ENCODE measurements around the gene INPP5J. TPM values are rescaled to one million over a fixed set of nuclear protein-coding genes. Genes with fewer than 3 reads are reported as not detected.
A peak's percentile ranks its signal among the peaks of the same experiment; 100 is the strongest.

The INPP5J gene
- total RNA-seq, 2 donors from 2014 or later: 3.5 to 5.4 TPM

DNA sequence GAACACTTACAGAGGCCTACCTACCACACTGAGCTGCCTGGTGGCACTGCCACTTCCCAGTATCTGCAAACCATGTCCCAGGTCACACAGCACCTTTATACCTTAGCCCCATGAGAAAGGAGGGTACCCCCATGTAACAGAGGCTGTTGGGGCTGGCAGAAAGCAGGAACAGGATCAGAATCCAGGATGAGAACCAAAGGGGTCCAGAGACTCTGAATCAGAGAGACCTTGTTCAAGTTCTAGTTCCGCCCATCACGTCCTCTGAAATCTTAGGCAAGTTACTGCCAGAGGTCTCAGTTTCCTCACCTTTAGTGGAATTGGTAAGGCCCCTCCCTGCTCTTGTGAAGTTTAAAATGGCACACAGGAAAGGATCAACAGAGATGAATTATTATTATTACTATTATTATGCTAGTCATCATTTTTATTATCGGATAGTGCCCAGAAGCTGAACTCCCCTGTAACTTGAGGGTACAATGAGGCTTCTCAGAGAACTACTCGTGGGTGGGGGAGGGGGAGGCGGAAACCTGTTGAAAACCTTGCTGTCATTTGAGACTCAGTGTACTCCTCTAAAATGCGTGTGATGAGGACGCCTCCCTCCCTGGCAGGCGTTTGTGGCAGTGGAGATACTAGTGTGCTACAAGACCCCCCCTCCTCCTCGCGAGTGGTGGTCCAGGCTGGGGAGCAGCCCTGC, 24.7 kb upstream of the INPP5J start:
- 89 to 92% methylated on average over 7 to 10 of the region's 10 CpGs for WGBS, 2 experiments (ENCODE audit: insufficient coverage in 1 of 2, insufficient read length in 1 of 2)
- Histone ChIP-seq H3K9me3 (ENCODE audit: control insufficient read depth, low read length) (no peaks in the 10 kb centered on the region), H3K4me1 (ENCODE audit: control insufficient read depth, insufficient read depth, low read length) (no peaks in the 10 kb centered on the region), H3K36me3 (ENCODE audit: control insufficient read depth, insufficient read depth, low read length) (peaks cover 15% of the 10 kb centered on the region), H3K27me3 (ENCODE audit: control insufficient read depth, insufficient read depth, low read length, poor library complexity, severe bottlenecking) (no peaks in the 10 kb centered on the region), H3K4me3 (ENCODE audit: low read length) (no peak overlapping the region), H3K27ac (ENCODE audit: low read depth, low read length) (no peak overlapping the region), H3K9ac (ENCODE audit: extremely low read depth, low read length, poor library complexity, severe bottlenecking) (no peak overlapping the region)
- Mint-ChIP-seq H3K9me3 (no peaks in the 10 kb centered on the region), H3K4me1 (no peaks in the 10 kb centered on the region), H3K27ac (no peak overlapping the region), H3K36me3 (ENCODE audit: low read depth) (peaks cover 14% of the 10 kb centered on the region), H3K27me3 (ENCODE audit: insufficient read depth) (no peaks in the 10 kb centered on the region), H3K4me3 (no peak overlapping the region)
- DNase-seq: no peak
- TF ChIP-seq, protein P1, sequence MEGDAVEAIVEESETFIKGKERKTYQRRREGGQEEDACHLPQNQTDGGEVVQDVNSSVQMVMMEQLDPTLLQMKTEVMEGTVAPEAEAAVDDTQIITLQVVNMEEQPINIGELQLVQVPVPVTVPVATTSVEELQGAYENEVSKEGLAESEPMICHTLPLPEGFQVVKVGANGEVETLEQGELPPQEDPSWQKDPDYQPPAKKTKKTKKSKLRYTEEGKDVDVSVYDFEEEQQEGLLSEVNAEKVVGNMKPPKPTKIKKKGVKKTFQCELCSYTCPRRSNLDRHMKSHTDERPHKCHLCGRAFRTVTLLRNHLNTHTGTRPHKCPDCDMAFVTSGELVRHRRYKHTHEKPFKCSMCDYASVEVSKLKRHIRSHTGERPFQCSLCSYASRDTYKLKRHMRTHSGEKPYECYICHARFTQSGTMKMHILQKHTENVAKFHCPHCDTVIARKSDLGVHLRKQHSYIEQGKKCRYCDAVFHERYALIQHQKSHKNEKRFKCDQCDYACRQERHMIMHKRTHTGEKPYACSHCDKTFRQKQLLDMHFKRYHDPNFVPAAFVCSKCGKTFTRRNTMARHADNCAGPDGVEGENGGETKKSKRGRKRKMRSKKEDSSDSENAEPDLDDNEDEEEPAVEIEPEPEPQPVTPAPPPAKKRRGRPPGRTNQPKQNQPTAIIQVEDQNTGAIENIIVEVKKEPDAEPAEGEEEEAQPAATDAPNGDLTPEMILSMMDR (conservative IDR thresholded peaks at IDR 0.05): no peak

DNA sequence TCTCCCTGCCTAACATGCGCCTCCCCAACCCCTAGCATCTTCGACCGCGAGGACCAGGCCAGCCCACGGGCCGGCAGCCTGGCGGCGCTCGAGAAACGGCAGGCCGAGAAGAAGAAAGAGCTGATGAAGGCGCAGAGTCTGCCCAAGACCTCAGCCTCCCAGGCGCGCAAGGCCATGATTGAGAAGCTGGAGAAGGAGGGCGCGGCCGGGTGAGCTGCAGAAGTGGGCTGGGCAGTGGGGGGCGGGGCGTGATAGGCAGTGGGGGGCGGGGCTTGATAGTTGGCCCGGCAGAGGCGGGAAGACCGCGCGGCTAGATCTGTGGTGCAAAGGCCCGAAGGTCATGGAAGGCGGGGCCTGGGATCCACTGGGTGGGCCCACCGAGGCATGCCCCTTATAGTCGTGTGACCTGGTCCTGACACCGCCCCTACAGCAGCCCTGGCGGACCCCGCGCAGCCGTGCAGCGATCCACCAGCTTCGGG, 24.1 kb upstream of the INPP5J start:
- DNase-seq: peak; percentile 95
- Mint-ChIP-seq H3K36me3 (ENCODE audit: low read depth) (peaks cover 14% of the 10 kb centered on the region), H3K4me3 (no peak overlapping the region), H3K27ac (no peak overlapping the region), H3K4me1 (no peaks in the 10 kb centered on the region), H3K27me3 (ENCODE audit: insufficient read depth) (peaks cover 2% of the 10 kb centered on the region), H3K9me3 (no peaks in the 10 kb centered on the region)
- no peak overlapping the region for H3K4me3 ChIP-seq (ENCODE audit: low read length)
- TF ChIP-seq, protein P1 (conservative IDR thresholded peaks at IDR 0.05): no peak
- H3K9ac ChIP-seq (ENCODE audit: extremely low read depth, low read length, poor library complexity, severe bottlenecking): no peak overlapping the region
- no peaks in the 10 kb centered on the region for H3K4me1 ChIP-seq (ENCODE audit: control insufficient read depth, insufficient read depth, low read length)
- no peaks in the 10 kb centered on the region for H3K27me3 ChIP-seq (ENCODE audit: control insufficient read depth, insufficient read depth, low read length, poor library complexity, severe bottlenecking)
- no peaks in the 10 kb centered on the region for H3K9me3 ChIP-seq (ENCODE audit: control insufficient read depth, low read length)
- no peak overlapping the region for H3K27ac ChIP-seq (ENCODE audit: low read depth, low read length)
- WGBS, 2 experiments (ENCODE audit: insufficient coverage in 1 of 2, insufficient read length in 1 of 2): 78 to 90% methylated on average over 16 to 36 of the region's 36 CpGs
- peaks cover 15% of the 10 kb centered on the region for H3K36me3 ChIP-seq (ENCODE audit: control insufficient read depth, insufficient read depth, low read length)

DNA sequence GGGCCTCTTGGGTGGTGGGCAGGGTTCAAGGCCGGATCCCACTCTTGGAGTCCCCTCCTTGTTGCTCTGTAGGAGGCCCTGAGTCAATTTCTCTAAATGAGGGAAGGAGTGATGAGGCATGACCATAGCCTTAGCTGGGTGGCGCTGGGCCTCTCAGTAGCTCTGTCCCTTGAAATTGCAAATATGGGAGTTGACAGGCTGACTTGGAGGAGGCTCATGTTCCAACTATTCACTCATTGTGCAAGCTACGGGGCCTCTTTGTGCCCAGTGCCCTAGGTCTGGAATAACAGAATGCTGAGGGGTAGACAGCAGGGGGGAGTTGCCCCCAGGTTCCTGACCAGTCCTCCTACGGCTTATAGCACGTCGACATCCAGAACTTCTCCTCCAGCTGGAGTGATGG, 23.4 kb upstream of the INPP5J start:
- H3K27me3 Mint-ChIP-seq (ENCODE audit: insufficient read depth): peaks cover 9% of the 10 kb centered on the region
- no peak for DNase-seq
- no peak overlapping the region for H3K4me3 Mint-ChIP-seq
- Histone ChIP-seq H3K9ac (ENCODE audit: extremely low read depth, low read length, poor library complexity, severe bottlenecking) (no peak overlapping the region), H3K4me1 (ENCODE audit: control insufficient read depth, insufficient read depth, low read length) (no peaks in the 10 kb centered on the region), H3K4me3 (ENCODE audit: low read length) (no peak overlapping the region), H3K9me3 (ENCODE audit: control insufficient read depth, low read length) (no peaks in the 10 kb centered on the region), H3K27me3 (ENCODE audit: control insufficient read depth, insufficient read depth, low read length, poor library complexity, severe bottlenecking) (no peaks in the 10 kb centered on the region), H3K36me3 (ENCODE audit: control insufficient read depth, insufficient read depth, low read length) (peaks cover 15% of the 10 kb centered on the region), H3K27ac (ENCODE audit: low read depth, low read length) (no peak overlapping the region)
- TF ChIP-seq, protein P1 (conservative IDR thresholded peaks at IDR 0.05): no peak
- H3K36me3 Mint-ChIP-seq (ENCODE audit: low read depth): peaks cover 14% of the 10 kb centered on the region
- 93 to 96% methylated on average over 6 of the region's 6 CpGs for WGBS, 2 experiments (ENCODE audit: insufficient coverage in 1 of 2, insufficient read length in 1 of 2)
- H3K27ac Mint-ChIP-seq: no peak overlapping the region
- H3K4me1 Mint-ChIP-seq: no peaks in the 10 kb centered on the region
- H3K9me3 Mint-ChIP-seq: no peaks in the 10 kb centered on the region

All from endodermal cell (in vitro differentiated cells).